H9 (cell line): ENCODE measurements around the gene PARP2. TPM values are rescaled to one million over a fixed set of nuclear protein-coding genes. Genes with fewer than 3 reads are reported as not detected.

Experiments
- DNase-seq: peaks from one replicate; pipeline ENCODE4 v3.0.0-alpha.2; 2017
- H2AFZ ChIP-seq: one replicate; pipeline ENCODE4 v1.6.1; 2013; ENCODE audit warnings: mild to moderate bottlenecking, low read length, control low read depth, moderate library complexity
- H2AK5ac ChIP-seq: 2 replicates; pipeline ENCODE4 v1.6.1; 2013; ENCODE audit warnings: low read length, control low read depth, mixed read lengths; ENCODE audit not compliant: insufficient read length
- H2BK120ac ChIP-seq: one replicate; pipeline ENCODE4 v1.6.1; 2013; ENCODE audit warnings: low read depth, mild to moderate bottlenecking, low read length, control low read depth, inconsistent platforms; ENCODE audit not compliant: poor library complexity, severe bottlenecking
- H2BK12ac ChIP-seq: 2 replicates; pipeline ENCODE4 v1.6.1; 2013; ENCODE audit warnings: low read length, control low read depth, mixed read lengths, low read depth; ENCODE audit not compliant: insufficient read length
- H2BK15ac ChIP-seq: 2 replicates; pipeline ENCODE4 v1.6.1; 2013; ENCODE audit warnings: low read depth, low read length, control low read depth
- H2BK20ac ChIP-seq: one replicate; pipeline ENCODE4 v1.6.1; 2013; ENCODE audit warnings: low read depth, mild to moderate bottlenecking, low read length, control low read depth, inconsistent platforms; ENCODE audit not compliant: poor library complexity, severe bottlenecking
- H2BK5ac ChIP-seq: 2 replicates; pipeline ENCODE4 v1.6.1; 2013; ENCODE audit warnings: low read length, control low read depth, mixed read lengths; ENCODE audit not compliant: insufficient read length
- H3K14ac ChIP-seq: 2 replicates; pipeline ENCODE4 v1.6.1; 2013; ENCODE audit warnings: low read length, control low read depth; ENCODE audit not compliant: insufficient read depth
- H3K18ac ChIP-seq: 2 replicates; pipeline ENCODE4 v1.6.1; 2013; ENCODE audit warnings: low read depth, mild to moderate bottlenecking, mixed read lengths, low read length, control low read depth; ENCODE audit not compliant: insufficient read length
- H3K23ac ChIP-seq: 2 replicates; pipeline ENCODE4 v1.6.1; 2013; ENCODE audit warnings: low read length, control low read depth, mixed read lengths, low read depth; ENCODE audit not compliant: insufficient read length
- H3K23me2 ChIP-seq: 2 replicates; pipeline ENCODE4 v1.6.1; 2013; ENCODE audit warnings: low read depth, mild to moderate bottlenecking, mixed read lengths, low read length, control low read depth; ENCODE audit not compliant: insufficient read length, poor library complexity, severe bottlenecking
- H3K27ac ChIP-seq: 2 replicates; pipeline ENCODE4 v1.5.1; 2013; ENCODE audit warnings: low read length, control low read depth, mixed read lengths, low read depth; ENCODE audit not compliant: insufficient read length
- H3K27me3 ChIP-seq: 2 replicates; pipeline ENCODE4 v1.6.1; 2013; ENCODE audit warnings: low read length, control low read depth, inconsistent platforms; ENCODE audit not compliant: insufficient read depth
- H3K4ac ChIP-seq: 2 replicates; pipeline ENCODE4 v1.6.1; 2013; ENCODE audit warnings: low read depth, mild to moderate bottlenecking, control low read depth, inconsistent platforms, low read length, moderate library complexity
- H3K4me1 ChIP-seq: 2 replicates; pipeline ENCODE4 v1.6.1; 2013; ENCODE audit warnings: low read length, control low read depth, inconsistent platforms; ENCODE audit not compliant: insufficient read depth
- H3K4me2 ChIP-seq: 2 replicates; pipeline ENCODE4 v1.6.1; 2013; ENCODE audit warnings: low read length, control low read depth, mixed read lengths; ENCODE audit not compliant: insufficient read length, insufficient read depth
- H3K56ac ChIP-seq: 2 replicates; pipeline ENCODE4 v1.6.1; 2013; ENCODE audit warnings: low read depth, mild to moderate bottlenecking, mixed read lengths, low read length, control low read depth; ENCODE audit not compliant: insufficient read length
- H3K79me1 ChIP-seq: 2 replicates; pipeline ENCODE4 v1.6.1; 2013; ENCODE audit warnings: low read depth, mild to moderate bottlenecking, moderate library complexity, low read length, control low read depth, inconsistent platforms; ENCODE audit not compliant: insufficient read depth, poor library complexity, severe bottlenecking
- H3K79me2 ChIP-seq: 2 replicates; pipeline ENCODE4 v1.6.1; 2013; ENCODE audit warnings: low read length, control low read depth, inconsistent platforms; ENCODE audit not compliant: insufficient read depth
- H3K9ac ChIP-seq: 2 replicates; pipeline ENCODE4 v1.6.1; 2013; ENCODE audit warnings: low read length, control low read depth, mixed read lengths; ENCODE audit not compliant: insufficient read length; ENCODE audit errors: extremely low read depth
- H3K9me3 ChIP-seq: one replicate; pipeline ENCODE4 v1.6.1; 2013; ENCODE audit warnings: low read depth, low read length, inconsistent platforms; ENCODE audit not compliant: control insufficient read depth
- H3T11ph ChIP-seq: one replicate; pipeline ENCODE4 v1.6.1; 2013; ENCODE audit warnings: mild to moderate bottlenecking, low read length, control low read depth, inconsistent platforms
- H4K20me1 ChIP-seq: one replicate; pipeline ENCODE4 v1.6.1; 2013; ENCODE audit not compliant: control insufficient read depth, insufficient read length, insufficient read depth
- H4K5ac ChIP-seq: 2 replicates; pipeline ENCODE4 v1.6.1; 2013; ENCODE audit warnings: low read depth, mild to moderate bottlenecking, mixed read lengths, low read length, control low read depth; ENCODE audit not compliant: insufficient read length
- H4K8ac ChIP-seq: replicated peaks from 2 replicates; pipeline ENCODE4 v1.6.1; 2013; ENCODE audit warnings: low read length, control low read depth, mixed read lengths, low read depth; ENCODE audit not compliant: insufficient read length
- H4K91ac ChIP-seq: 2 replicates; pipeline ENCODE4 v1.6.1; 2013; ENCODE audit warnings: low read depth, mild to moderate bottlenecking, moderate library complexity, mixed read lengths, low read length, control low read depth; ENCODE audit not compliant: insufficient read length
- H3K27ac Mint-ChIP-seq, 3 experiments: 2 replicates in 2 of 3; 3 replicates in 1 of 3; pipeline ENCODE4 v1.8.0; 2020 to 2021; ENCODE audit warnings: mixed read lengths in 3 of 3, mild to moderate bottlenecking in 1 of 3, moderate library complexity in 1 of 3
- H3K27me3 Mint-ChIP-seq: 2 replicates; pipeline ENCODE4 v1.8.0; 2021; ENCODE audit warnings: low read depth, mild to moderate bottlenecking, moderate library complexity, mixed read lengths
- H3K36me3 Mint-ChIP-seq, 3 experiments: 2 replicates in 2 of 3; 3 replicates in 1 of 3; pipeline ENCODE4 v1.8.0; 2020 to 2021; ENCODE audit warnings: low read depth in 3 of 3, mixed read lengths in 3 of 3; ENCODE audit not compliant: insufficient read depth in 1 of 3
- H3K4me1 Mint-ChIP-seq, 2 experiments: 2 replicates each; pipeline ENCODE4 v1.8.0; 2020; ENCODE audit warnings: mixed read lengths in 2 of 2
- H3K4me3 Mint-ChIP-seq, 2 experiments: 2 replicates in 1 of 2; 3 replicates in 1 of 2; pipeline ENCODE4 v1.8.0; 2020 to 2021; ENCODE audit warnings: mild to moderate bottlenecking in 2 of 2, mixed read lengths in 2 of 2, moderate library complexity in 1 of 2
- H3K9me3 Mint-ChIP-seq, 2 experiments: 2 replicates in 1 of 2; 3 replicates in 1 of 2; pipeline ENCODE4 v1.8.0; 2020; ENCODE audit warnings: mild to moderate bottlenecking in 2 of 2, mixed read lengths in 2 of 2, moderate library complexity in 1 of 2
- CTCF ChIP-seq: fragments of 200-600 bp; sonication (generic); conservative IDR thresholded peaks from 3 replicates; pipeline ENCODE4 v1.8.0; 2021; ENCODE audit warnings: antibody characterized with exemption, mild to moderate bottlenecking
- WGBS: extraction: QIAGEN DNeasy Blood & Tissue Kit; methylation state at CpG from one replicate; pipeline ENCODE4 v1.1.7; 2013; ENCODE audit warnings: missing lambda C conversion rate, low lambda C conversion rate, mixed read lengths; ENCODE audit not compliant: insufficient read length; ENCODE audit errors: extremely low coverage; 5-methylcytosine and 5-hydroxymethylcytosine counted together
- total RNA-seq: library from RNA; stranded (reverse); gene quantifications from 2 replicates; pipeline ENCODE4 v1.2.1, GENCODE V29; 2021

Gene PARP2
- total RNA-seq, 1 experiment from 2014 or later: 25.4 TPM

GRCh38 chr14:20400589-20400964 lies 57.1 kb downstream of the PARP2 start:
- Histone ChIP-seq H3K9ac (no peak overlapping the region), H3K27ac (no peak overlapping the region), H3K4me2 (no peak overlapping the region), H4K91ac (no peak overlapping the region), H3K4ac (no peak overlapping the region), H2AFZ (no peak overlapping the region), H3T11ph (no peak overlapping the region), H2BK20ac (no peak overlapping the region), H3K79me2 (no peaks in the 10 kb centered on the region), H3K4me1 (no peaks in the 10 kb centered on the region), H2BK12ac (no peak overlapping the region), H2AK5ac (no peak overlapping the region), H2BK120ac (no peak overlapping the region), H3K18ac (no peak overlapping the region), H3K27me3 (no peaks in the 10 kb centered on the region), H4K5ac (no peak overlapping the region), H3K79me1 (no peaks in the 10 kb centered on the region), H2BK15ac (no peak overlapping the region), H3K56ac (no peak overlapping the region), H4K8ac (no peak overlapping the region), H4K20me1 (no peaks in the 10 kb centered on the region), H3K14ac (no peak overlapping the region), H3K23ac (no peak overlapping the region), H2BK5ac (no peak overlapping the region), H3K23me2 (no peaks in the 10 kb centered on the region), H3K9me3 (no peaks in the 10 kb centered on the region)
- H3K4me3 Mint-ChIP-seq: no peak overlapping the region
- WGBS: no CpG with 5 or more reads among the region's 1 CpG
- no peaks in the 10 kb centered on the region for H3K27me3 Mint-ChIP-seq
- no peak for DNase-seq
- no peak overlapping the region for H3K27ac Mint-ChIP-seq
- no peaks in the 10 kb centered on the region for H3K9me3 Mint-ChIP-seq
- H3K4me1 Mint-ChIP-seq: no peaks in the 10 kb centered on the region
- no peak for TF ChIP-seq CTCF
- H3K36me3 Mint-ChIP-seq: peaks cover 8 to 60% (median 28%) of the 10 kb centered on the region in 3 experiments; a peak in 6 of 7 replicates
